ENCODE results near the gene ADRA2C. TPM values are rescaled to one million over a fixed set of nuclear protein-coding genes. Genes with fewer than 3 reads are reported as not detected.

The ADRA2C gene
- polyA plus RNA-seq: 1 to 10 TPM; 2.3 to 9.7 (median 8.4) TPM

- 1 to 2% (median 1%) methylated on average over 56 to 127 of the region's 131 CpGs for WGBS, 3 donors
- H3K27ac ChIP-seq (ENCODE audit: low read depth, low read length): no peak within 1 kb of the TSS
Observed at GRCh38 chr4:3766036-3766784, at the start of gene ADRA2C. Gene ADRA2C (plus strand): TSS chr4:3766385. CDS start chr4:3766607, 222 bp downstream.

- H3K27ac ChIP-seq (ENCODE audit: low read depth, low read length): no peak overlapping the region
- WGBS, 3 donors: 69 to 84% (median 80%) methylated on average over 9 to 10 of the region's 10 CpGs
Observed at GRCh38 chr4:3716631-3717235, 49.5 kb upstream of the ADRA2C start.

- no peak overlapping the region for H3K27ac ChIP-seq (ENCODE audit: low read depth, low read length)
- 56 to 75% (median 70%) methylated on average over 6 of the region's 6 CpGs for WGBS, 3 donors
Observed at GRCh38 chr4:3717241-3717640, 48.9 kb upstream of the ADRA2C start.

- 66 to 88% (median 70%) methylated on average over 2 of the region's 2 CpGs for WGBS, 3 donors
- H3K27ac ChIP-seq (ENCODE audit: low read depth, low read length): no peak overlapping the region
Observed at GRCh38 chr4:3718462-3718861, 47.7 kb upstream of the ADRA2C start.

- WGBS, 3 donors: 82 to 90% (median 85%) methylated on average over 7 of the region's 7 CpGs
- no peak overlapping the region for H3K27ac ChIP-seq (ENCODE audit: low read depth, low read length)
Observed at GRCh38 chr4:3719191-3719590, 47.0 kb upstream of the ADRA2C start.

GRCh38 chr4:3719836-3720235, 46.3 kb upstream of the ADRA2C start:
- H3K27ac ChIP-seq (ENCODE audit: low read depth, low read length): no peak overlapping the region
- WGBS, 3 donors: 70 to 82% (median 72%) methylated on average over 11 of the region's 11 CpGs

GRCh38 chr4:3720466-3720865, 45.7 kb upstream of the ADRA2C start:
- 34 to 48% (median 43%) methylated on average over 4 of the region's 4 CpGs for WGBS, 3 donors
- H3K27ac ChIP-seq (ENCODE audit: low read depth, low read length): no peak overlapping the region

GRCh38 chr4:3721186-3721585, 45.0 kb upstream of the ADRA2C start:
- H3K27ac ChIP-seq (ENCODE audit: low read depth, low read length): no peak overlapping the region
- WGBS, 3 donors: 44 to 58% (median 57%) methylated on average over 8 of the region's 8 CpGs

GRCh38 chr4:3721627-3722026, 44.6 kb upstream of the ADRA2C start:
- 33 to 65% (median 50%) methylated on average over 6 of the region's 6 CpGs for WGBS, 3 donors
- no peak overlapping the region for H3K27ac ChIP-seq (ENCODE audit: low read depth, low read length)

- 82 to 92% (median 82%) methylated on average over 11 of the region's 11 CpGs for WGBS, 3 donors
- no peak overlapping the region for H3K27ac ChIP-seq (ENCODE audit: low read depth, low read length)
Observed at GRCh38 chr4:3722446-3723231, 43.5 kb upstream of the ADRA2C start.

GRCh38 chr4:3723232-3723642, 42.9 kb upstream of the ADRA2C start:
- 64 to 72% (median 66%) methylated on average over 9 of the region's 9 CpGs for WGBS, 3 donors

GRCh38 chr4:3724319-3725231, 41.6 kb upstream of the ADRA2C start:
- H3K27ac ChIP-seq (ENCODE audit: low read depth, low read length): no peak overlapping the region
- 8 to 15% (median 9%) methylated on average over 43 to 44 of the region's 44 CpGs for WGBS, 3 donors

More at GRCh38 chr4:3723232-3723642, 42.9 kb upstream of the ADRA2C start:
- H3K27ac ChIP-seq (ENCODE audit: low read depth, low read length): no peak overlapping the region

- 18 to 37% (median 26%) methylated on average over 10 of the region's 10 CpGs for WGBS, 3 donors
- H3K27ac ChIP-seq (ENCODE audit: low read depth, low read length): no peak overlapping the region
Observed at GRCh38 chr4:3725936-3726870, 40.0 kb upstream of the ADRA2C start.

GRCh38 chr4:3727847-3728469, 38.2 kb upstream of the ADRA2C start:
- no peak overlapping the region for H3K27ac ChIP-seq (ENCODE audit: low read depth, low read length)
- WGBS, 3 donors: 61 to 67% (median 63%) methylated on average over 16 of the region's 16 CpGs

- WGBS, 3 donors: 36 to 60% (median 59%) methylated on average over 11 of the region's 11 CpGs
- no peak overlapping the region for H3K27ac ChIP-seq (ENCODE audit: low read depth, low read length)
Observed at GRCh38 chr4:3729188-3729881, 36.9 kb upstream of the ADRA2C start.

GRCh38 chr4:3729882-3730226, 36.3 kb upstream of the ADRA2C start:
- 42 to 52% (median 52%) methylated on average over 5 of the region's 5 CpGs for WGBS, 3 donors
- no peak overlapping the region for H3K27ac ChIP-seq (ENCODE audit: low read depth, low read length)

Measured in adipose tissue (tissue), 3 donors.